H1 (cell line): ENCODE results near the gene PLOD1. TPM values are rescaled to one million over a fixed set of nuclear protein-coding genes. Genes with fewer than 3 reads are reported as not detected.

Experiments
- CTCF ChIA-PET: fragments of 300-600 bp; sonication (Branson Sonifier 250); formaldehyde crosslinking; loops from one replicate; lab custom pipeline; 2021; ENCODE audit not compliant: partially characterized antibody; lab: Charles Lee
- POLR2A ChIA-PET: fragments of 300-600 bp; sonication (Branson Sonifier 250); formaldehyde crosslinking; loops from one replicate; lab custom pipeline; 2021; ENCODE audit warnings: inconsistent platforms; ENCODE audit not compliant: partially characterized antibody; lab: Charles Lee
- DNase-seq, 2 experiments: peaks; one replicate each; pipeline versions ENCODE4 v3.0.0 to v3.0.0-alpha.2; 2010 to 2022; ENCODE audit warnings: low spot score in 2 of 2, low read depth in 1 of 2, mixed read lengths in 1 of 2
- FAIRE-seq: peaks from 2 replicates; lab custom pipeline; 2011; peaks lifted over from hg19 to GRCh38; lab: Jason Lieb, UNC
- H2AFZ ChIP-seq: 2 replicates; pipeline ENCODE4 v1.8.1; 2012; ENCODE audit warnings: low read length, inconsistent platforms
- H2AK5ac ChIP-seq: 2 replicates; pipeline ENCODE4 v1.6.1; 2013; ENCODE audit warnings: low read depth, low read length
- H2BK120ac ChIP-seq: replicated peaks from 2 replicates; pipeline ENCODE3; 2013; ENCODE audit warnings: low read depth, low read length, inconsistent platforms
- H2BK12ac ChIP-seq: 2 replicates; pipeline ENCODE4 v1.6.1; 2013; ENCODE audit warnings: low read depth, low read length
- H2BK15ac ChIP-seq: 2 replicates; pipeline ENCODE4 v1.6.1; 2013; ENCODE audit warnings: low read length
- H2BK20ac ChIP-seq: 2 replicates; pipeline ENCODE4 v1.6.1; 2013; ENCODE audit warnings: low read length
- H2BK5ac ChIP-seq: 2 replicates; pipeline ENCODE4 v1.6.1; 2013; ENCODE audit warnings: low read depth, low read length
- H3K14ac ChIP-seq: 2 replicates; pipeline ENCODE4 v1.6.1; 2013; ENCODE audit warnings: inconsistent platforms; ENCODE audit not compliant: insufficient read length
- H3K18ac ChIP-seq: 2 replicates; pipeline ENCODE4 v1.6.1; 2013; ENCODE audit warnings: low read length; ENCODE audit errors: extremely low read depth
- H3K23ac ChIP-seq: 2 replicates; pipeline ENCODE4 v1.6.1; 2013; ENCODE audit warnings: inconsistent platforms; ENCODE audit not compliant: insufficient read length
- H3K23me2 ChIP-seq: 2 replicates; pipeline ENCODE4 v1.6.1; 2013; ENCODE audit warnings: low read depth, low read length
- H3K27ac ChIP-seq: 2 replicates; pipeline ENCODE4 v1.6.1; 2011; ENCODE audit warnings: low read depth, low read length, inconsistent platforms
- H3K27me3 ChIP-seq, 4 experiments: replicated peaks in 1 of 4; 1 replicate in 1 of 4; 2 replicates in 3 of 4; pipeline versions ENCODE4 v1.6.1 to v1.8.1; 2011 to 2013; ENCODE audit warnings: low read length in 3 of 4, mild to moderate bottlenecking in 3 of 4, inconsistent platforms in 2 of 4, mixed read lengths in 2 of 4, moderate library complexity in 1 of 4; ENCODE audit not compliant: control insufficient read depth in 3 of 4, insufficient read depth in 3 of 4; ENCODE audit errors: extremely low read depth in 1 of 4
- H3K36me3 ChIP-seq, 4 experiments: 2 replicates each; pipeline versions ENCODE4 v1.6.1 to v1.8.1; 2011 to 2013; ENCODE audit warnings: mild to moderate bottlenecking in 4 of 4, low read length in 3 of 4, moderate library complexity in 2 of 4, control low read depth in 1 of 4, inconsistent platforms in 1 of 4; ENCODE audit not compliant: insufficient read depth in 4 of 4, control insufficient read depth in 2 of 4
- H3K4ac ChIP-seq: replicated peaks from 2 replicates; pipeline ENCODE3; 2013; ENCODE audit warnings: low read length, low read depth, mixed read lengths, inconsistent platforms; ENCODE audit not compliant: insufficient read length
- H3K4me1 ChIP-seq, 4 experiments: replicated peaks in 1 of 4; 1 replicate in 1 of 4; 2 replicates in 3 of 4; pipeline versions ENCODE4 v1.6.1 to v1.8.1; 2011 to 2013; ENCODE audit warnings: low read length in 3 of 4, inconsistent platforms in 2 of 4, mixed read lengths in 1 of 4; ENCODE audit not compliant: insufficient read depth in 4 of 4, control insufficient read depth in 3 of 4
- H3K4me2 ChIP-seq, 2 experiments: 2 replicates each; pipeline versions ENCODE4 v1.6.1 to v1.8.1; 2011 to 2013; ENCODE audit warnings: low read depth in 2 of 2, low read length in 2 of 2, control low read depth in 1 of 2, inconsistent platforms in 1 of 2, mild to moderate bottlenecking in 1 of 2; ENCODE audit not compliant: insufficient read depth in 1 of 2
- H3K4me3 ChIP-seq, 4 experiments: fragments of 200-600, 300-600 bp in 1 of 4; sonication (generic), shearing (Covaris generic), sonication (Bioruptor Twin) in 1 of 4; 2 replicates each; pipeline versions ENCODE4 v1.5.1 to v1.8.1; 2011 to 2016; ENCODE audit warnings: low read length in 4 of 4, low read depth in 3 of 4, control low read depth in 2 of 4, inconsistent platforms in 2 of 4, mild to moderate bottlenecking in 2 of 4, mixed read lengths in 1 of 4, moderate library complexity in 1 of 4; ENCODE audit not compliant: insufficient read depth in 2 of 4; ENCODE audit errors: extremely low read depth in 1 of 4
- H3K56ac ChIP-seq: replicated peaks from 2 replicates; pipeline ENCODE3; 2013; ENCODE audit warnings: low read depth, mild to moderate bottlenecking, mixed read lengths, low read length, inconsistent platforms; ENCODE audit not compliant: insufficient read length
- H3K79me1 ChIP-seq: 2 replicates; pipeline ENCODE4 v1.6.1; 2013; ENCODE audit warnings: low read depth, low read length, control low read depth
- H3K79me2 ChIP-seq, 2 experiments: 2 replicates each; pipeline versions ENCODE4 v1.6.1 to v1.8.1; 2012 to 2013; ENCODE audit warnings: low read length in 2 of 2, mild to moderate bottlenecking in 2 of 2, inconsistent platforms in 1 of 2; ENCODE audit not compliant: insufficient read depth in 2 of 2, control insufficient read depth in 1 of 2
- H3K9ac ChIP-seq, 4 experiments: replicated peaks in 1 of 4; 1 replicate in 1 of 4; 2 replicates in 3 of 4; pipeline versions ENCODE4 v1.6.1 to v1.8.1; 2011 to 2013; ENCODE audit warnings: low read depth in 3 of 4, low read length in 3 of 4, control low read depth in 2 of 4, mild to moderate bottlenecking in 2 of 4, moderate library complexity in 2 of 4, inconsistent platforms in 1 of 4; ENCODE audit errors: extremely low read depth in 1 of 4
- H3K9me3 ChIP-seq, 2 experiments: 2 replicates each; pipeline versions ENCODE4 v1.6.1 to v1.8.1; 2012 to 2013; ENCODE audit warnings: mild to moderate bottlenecking in 2 of 2, moderate library complexity in 2 of 2, control low read depth in 1 of 2, inconsistent platforms in 1 of 2, low read depth in 1 of 2, low read length in 1 of 2, mixed read lengths in 1 of 2; ENCODE audit not compliant: insufficient read depth in 2 of 2
- H4K20me1 ChIP-seq, 2 experiments: replicated peaks in 1 of 2; 2 replicates each; pipeline versions ENCODE3 to v1.8.1; 2011 to 2013; ENCODE audit warnings: inconsistent platforms in 2 of 2, low read length in 2 of 2, mild to moderate bottlenecking in 1 of 2; ENCODE audit not compliant: insufficient read depth in 2 of 2, control insufficient read depth in 1 of 2
- H4K5ac ChIP-seq: 2 replicates; pipeline ENCODE4 v1.6.1; 2013; ENCODE audit warnings: low read length, low read depth, mixed read lengths, inconsistent platforms; ENCODE audit not compliant: insufficient read length
- H4K8ac ChIP-seq: 2 replicates; pipeline ENCODE4 v1.8.0; 2013; ENCODE audit warnings: mild to moderate bottlenecking, moderate library complexity, low read length, inconsistent platforms; ENCODE audit not compliant: insufficient read depth; ENCODE audit errors: extremely low read depth
- H4K91ac ChIP-seq: replicated peaks from 2 replicates; pipeline ENCODE3; 2013; ENCODE audit warnings: low read length, mixed read lengths, inconsistent platforms; ENCODE audit not compliant: insufficient read length
- ASH2L ChIP-seq: fragments of 200-600, 300-600 bp; sonication (generic); IDR thresholded peaks from one replicate; pipeline ENCODE4 v1.7.1; 2017; ENCODE audit warnings: low read length
- ATF2 ChIP-seq: IDR thresholded peaks from 2 replicates; pipeline ENCODE4 v1.6.1; 2012; ENCODE audit warnings: low read length, inconsistent platforms
- ATF3 ChIP-seq: IDR thresholded peaks from 2 replicates; pipeline ENCODE4 v1.6.1; 2011; ENCODE audit warnings: low read depth, mild to moderate bottlenecking, low read length; ENCODE audit not compliant: insufficient read depth
- BRCA1 ChIP-seq: IDR thresholded peaks from 2 replicates; pipeline ENCODE4 v1.6.1; 2012; ENCODE audit warnings: low read depth, low read length, improper control_type of control experiment
- CHD2 ChIP-seq: IDR thresholded peaks from 2 replicates; pipeline ENCODE4 v1.6.1; 2012; ENCODE audit warnings: low read length, improper control_type of control experiment
- EP300 ChIP-seq, 2 experiments: IDR thresholded peaks; 1 replicate in 1 of 2; 2 replicates in 1 of 2; pipeline ENCODE4 v1.6.1; 2011 to 2012; ENCODE audit warnings: low read depth in 2 of 2, low read length in 2 of 2, mild to moderate bottlenecking in 2 of 2, borderline replicate concordance in 1 of 2, inconsistent platforms in 1 of 2, moderate library complexity in 1 of 2
- GABPA ChIP-seq: IDR thresholded peaks from 2 replicates; pipeline ENCODE4 v1.6.1; 2011; ENCODE audit warnings: mild to moderate bottlenecking, low read length, moderate library complexity, borderline replicate concordance; ENCODE audit not compliant: insufficient read depth
- NANOG ChIP-seq: IDR thresholded peaks from 2 replicates; pipeline ENCODE4 v1.6.1; 2011; ENCODE audit warnings: low read length, low read depth, mild to moderate bottlenecking, inconsistent platforms; ENCODE audit not compliant: insufficient read depth, poor library complexity, severe bottlenecking
- POLR2A ChIP-seq, 2 experiments: IDR thresholded peaks; 1 replicate in 1 of 2; 2 replicates in 1 of 2; pipeline ENCODE4 v1.6.1; 2011; ENCODE audit warnings: low read depth in 2 of 2, low read length in 2 of 2, mild to moderate bottlenecking in 2 of 2; ENCODE audit errors: control extremely low read depth in 1 of 2
- RNF2 ChIP-seq: fragments of 200-900, 300-1000 bp; sonication (generic); IDR thresholded peaks from 2 replicates; pipeline ENCODE4 v1.7.1; 2016; ENCODE audit warnings: borderline replicate concordance, low read depth, mild to moderate bottlenecking, antibody characterized with exemption, low read length; ENCODE audit not compliant: poor library complexity, severe bottlenecking; ENCODE audit errors: missing control alignments
- TEAD4 ChIP-seq: IDR thresholded peaks from 2 replicates; pipeline ENCODE4 v1.6.1; 2012; ENCODE audit warnings: low read depth, low read length, inconsistent platforms, mixed read lengths
- WGBS, 2 experiments: shearing (Covaris generic) in 1 of 2; methylation state at CpG; one replicate each; pipeline versions ENCODE4 v1.1.6 to v1.1.7; 2013 to 2015; ENCODE audit warnings: low lambda C conversion rate in 2 of 2, mixed read lengths in 2 of 2, inconsistent platforms in 1 of 2, low coverage in 1 of 2, missing lambda C conversion rate in 1 of 2; ENCODE audit not compliant: insufficient replicate concordance in 2 of 2, insufficient coverage in 1 of 2, insufficient read length in 1 of 2; ENCODE audit errors: extremely low coverage in 1 of 2, missing lambda C conversion rate in 1 of 2; 5-methylcytosine and 5-hydroxymethylcytosine counted together
- polyA plus RNA-seq, 7 experiments: library from polyadenylated mRNA; depleted of rRNA in 3 of 7; stranded (reverse) in 5 of 7; unstranded in 2 of 7; fragments of >200 nt in 5 of 7; fragments of 200-250 nt in 2 of 7; gene quantifications; 1 replicate in 5 of 7; 2 replicates in 1 of 7; 4 replicates in 1 of 7; pipeline versions ENCODE4 v1.2.1 to v1.2.3, GENCODE V29; 2011 to 2013; ENCODE audit warnings: missing spikeins in 2 of 7, mixed read lengths in 2 of 7
- total RNA-seq: library from RNA; stranded (reverse); fragmentation: NEBNext Ultra II Directional; extraction: Animal tissue kit (Norgen Biotek cat#: 25700); gene quantifications from 2 replicates; pipeline ENCODE4 v1.2.1, GENCODE V29; 2021

The PLOD1 gene
- total and polyA plus RNA-seq, 2 of the 8 experiments (the other 6 are each of a cell fraction or from before 2014, with no cell fraction given): 44.9 to 51.8 TPM

DNA sequence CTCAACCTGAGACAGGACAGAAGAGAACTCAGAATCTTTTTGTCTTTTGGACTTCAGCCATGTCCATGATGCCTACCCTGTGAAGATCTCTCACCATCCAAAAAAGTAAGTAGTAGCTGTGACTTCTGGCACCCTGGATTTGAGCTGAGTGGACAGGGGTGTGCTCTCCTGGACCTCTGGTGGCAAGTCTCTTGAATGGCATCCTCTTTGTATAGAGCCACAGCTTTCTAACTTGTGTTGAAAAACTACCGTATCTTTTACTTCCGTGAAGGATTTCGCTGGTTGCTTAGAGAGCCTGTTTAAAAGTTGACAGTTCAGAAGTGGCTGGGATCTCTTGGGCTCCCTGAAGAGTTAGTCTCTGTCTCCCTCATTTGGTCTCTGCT, 47.5 kb downstream of the PLOD1 start:
- Histone ChIP-seq H4K5ac (no peak overlapping the region), H3K27me3 (no peaks in the 10 kb centered on the region), H2BK120ac (no peak overlapping the region), H2AFZ (no peak overlapping the region), H3K9ac (no peak overlapping the region), H4K91ac (no peak overlapping the region), H3K79me1 (peaks cover 10% of the 10 kb centered on the region), H2BK15ac (no peak overlapping the region), H4K8ac (no peak overlapping the region), H3K14ac (no peak overlapping the region), H3K79me2 (peaks cover 6 to 57% of the 10 kb centered on the region in 2 experiments; a peak in 3 of 4 replicates), H3K27ac (no peak overlapping the region), H2BK12ac (no peak overlapping the region), H4K20me1 (peaks cover 2 to 10% of the 10 kb centered on the region in 2 experiments), H3K4me1 (peaks cover 0 to 5% (median 2%) of the 10 kb centered on the region in 4 experiments; a peak in 3 of 7 replicates), H2AK5ac (no peak overlapping the region), H3K36me3 (peaks cover 9 to 25% (median 19%) of the 10 kb centered on the region in 4 experiments; a peak in 7 of 8 replicates), H3K18ac (no peak overlapping the region), H3K23ac (no peak overlapping the region), H2BK5ac (no peak overlapping the region), H3K23me2 (peaks cover 11% of the 10 kb centered on the region), H3K4ac (no peak overlapping the region), H3K56ac (no peak overlapping the region), H3K4me3 (no peak overlapping the region), H2BK20ac (no peak overlapping the region), H3K9me3 (no peaks in the 10 kb centered on the region), H3K4me2 (no peak overlapping the region; a peak in 1 of 4 replicates)
- DNase-seq (no peak), FAIRE-seq (no peak)
- CTCF ChIA-PET: interaction anchor here (0.6 to 3.3 kb wide), 6 partner anchors 11 to 77 kb away, joined by 3 to 21 read pairs (median 4); no protein-coding TSS in a partner anchor
- POLR2A ChIA-PET: interaction anchor here (0.8 to 9.9 kb wide), 8 partner anchors 9 to 195 kb away, joined by 3 to 144 read pairs (median 7); partner anchors contain the start of gene NPPA
- 92% methylated on average over 3 of the region's 3 CpGs; no CpG with 5 or more reads in 1 of the 2 experiments for WGBS, 2 experiments
- TF ChIP-seq CHD2: no peak
- TF ChIP-seq BRCA1: no peak
- TF ChIP-seq EP300 (IDR thresholded peaks at IDR 0.05; ENCODE audit: borderline replicate concordance in 1 of 2, low read depth in 2 of 2, low read length in 2 of 2): no peak
- TF ChIP-seq ATF2: no peak
- no peak for TF ChIP-seq RNF2
- TF ChIP-seq ASH2L: no peak
- no peak for TF ChIP-seq NANOG
- TF ChIP-seq GABPA: no peak
- TF ChIP-seq ATF3: no peak
- no peak for TF ChIP-seq TEAD4
- no peak for TF ChIP-seq POLR2A (IDR thresholded peaks at IDR 0.05; ENCODE audit: control extremely low read depth in 1 of 2, low read depth in 2 of 2, low read length in 2 of 2)
